HTERT RPE-1 (cell line): ENCODE data around the gene ADRA2C.
"Not testable (repeated sequence)": the region's sequence is repeated elsewhere in the genome, so short reads cannot be mapped to it uniquely, and the experiment has no call there.

Experiments used
- in situ Hi-C: fragments of 300-500 bp; cut with MboI; formaldehyde crosslinking; loops from 4 replicates; pipeline ENCODE4 v1.14.3; 2020; ENCODE audit warnings: low sequenced_read_pairs

Gene ADRA2C

DNA sequence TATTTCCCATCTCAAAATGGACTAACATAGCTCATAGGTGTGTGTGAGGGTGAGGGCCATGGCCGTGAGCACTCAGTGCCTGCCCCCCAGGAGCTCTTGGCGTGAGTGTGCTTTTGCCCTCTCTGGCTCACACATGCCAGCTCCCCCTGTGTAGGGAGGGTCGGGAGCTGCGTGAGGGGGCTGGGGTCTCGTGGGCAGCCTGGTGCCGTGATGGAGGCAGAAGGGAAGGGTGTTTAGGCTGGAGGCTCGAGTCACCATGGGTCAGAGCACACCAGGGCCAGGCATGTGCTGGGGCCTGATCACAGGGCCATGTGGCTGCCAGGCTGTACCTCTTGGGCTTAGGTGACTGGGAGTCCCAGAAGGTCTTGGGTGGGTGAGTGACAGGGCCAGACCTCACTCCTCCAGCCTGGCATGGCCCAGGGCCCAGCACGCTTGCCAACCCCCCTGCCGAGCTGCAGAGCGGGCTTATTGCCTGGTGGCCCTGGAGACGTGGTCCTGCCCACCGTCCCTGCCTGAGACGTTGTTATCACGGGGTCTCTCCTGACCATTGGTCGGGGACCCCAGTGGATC lies 44.0 kb downstream of the ADRA2C start:
- in situ Hi-C loops, result no loop called here

DNA sequence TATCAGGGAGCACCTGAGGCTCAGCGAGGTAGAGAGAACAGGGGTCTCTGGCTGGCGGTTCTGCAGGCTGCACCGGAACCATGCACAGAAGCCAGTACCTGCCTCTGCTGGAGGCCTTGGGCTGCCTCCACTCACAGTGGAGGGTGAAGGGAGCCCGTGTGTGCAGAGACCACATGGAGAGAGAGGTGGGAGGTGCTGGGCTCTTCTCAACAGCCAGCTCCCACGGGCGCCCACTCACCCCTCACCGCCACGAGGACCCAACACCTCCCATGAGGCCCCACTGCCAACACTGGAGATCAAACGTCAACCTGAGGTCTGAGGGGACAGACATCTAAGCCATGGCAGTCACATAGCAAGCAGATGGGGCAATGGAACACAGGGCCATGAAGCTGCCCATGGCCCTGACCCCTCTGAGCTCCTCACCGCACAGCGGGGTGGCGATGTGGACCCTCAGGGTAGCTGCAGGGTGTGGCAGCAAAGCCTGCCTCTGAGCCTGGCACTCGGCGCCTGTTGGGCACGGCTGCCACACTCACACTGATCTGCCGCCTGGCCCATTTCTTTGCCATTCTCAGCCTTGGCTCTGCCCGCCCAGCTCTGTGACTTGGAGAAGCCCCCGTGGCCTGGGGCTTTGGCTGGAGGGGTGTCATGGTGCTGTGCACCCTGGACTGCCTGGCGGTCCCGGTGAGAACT lies 44.8 kb downstream of the ADRA2C start:
- in situ Hi-C loops, result no loop called here

DNA sequence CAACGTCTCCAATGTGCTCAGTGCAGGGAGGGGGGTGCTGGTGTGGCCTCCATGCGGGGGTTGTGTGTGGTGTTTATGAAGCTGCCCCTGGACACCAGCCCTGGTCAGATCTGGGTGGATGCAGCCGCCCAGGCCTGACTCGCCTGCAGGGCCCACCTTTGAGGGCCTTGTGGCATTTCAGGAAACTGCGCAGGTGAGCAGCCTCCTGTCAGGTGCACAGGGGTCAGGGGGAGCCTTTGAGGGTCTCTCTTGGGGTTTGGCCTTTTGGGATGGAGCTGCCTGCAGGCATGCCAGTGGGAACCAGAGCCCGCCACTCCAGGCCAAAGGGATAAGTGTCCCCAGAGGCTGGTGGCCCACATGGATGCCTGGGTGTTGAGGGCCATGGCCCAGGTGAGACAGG lies 45.4 kb downstream of the ADRA2C start:
- in situ Hi-C loops, result no loop called here

DNA sequence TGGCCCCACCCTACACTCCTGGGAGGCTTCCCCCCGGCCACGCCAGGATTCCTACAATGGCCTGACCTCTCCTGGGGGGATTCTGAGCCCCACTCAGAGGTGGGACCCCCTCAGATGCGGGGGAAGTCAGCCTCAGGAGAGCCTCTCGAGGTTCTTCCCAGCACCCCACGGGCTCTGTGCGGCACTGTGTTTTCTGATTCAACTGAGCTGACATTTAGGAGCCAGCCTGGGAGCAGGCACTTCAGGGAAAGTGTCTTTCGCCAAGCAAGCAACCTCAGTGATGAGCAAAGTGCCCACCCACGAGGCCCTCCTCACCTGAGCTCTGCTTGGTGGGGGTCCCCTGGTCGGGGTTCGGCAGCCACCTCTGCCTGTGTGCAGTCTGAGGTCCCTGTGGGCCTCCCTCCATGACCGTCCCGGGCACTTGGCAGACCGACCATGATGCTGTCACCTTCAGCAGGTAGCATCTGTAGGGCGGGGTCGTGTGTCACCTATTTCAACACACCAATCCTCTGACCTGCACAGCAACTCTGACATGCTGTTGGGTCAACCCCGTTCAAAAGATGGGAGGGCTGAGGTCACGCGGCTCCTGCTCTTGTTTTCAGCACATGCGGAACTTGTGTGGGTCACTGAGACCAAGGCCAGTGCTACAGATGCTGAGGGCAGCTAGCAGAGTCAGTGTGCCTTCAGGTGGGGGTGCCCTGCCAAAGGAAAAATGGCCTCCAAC lies 46.2 kb downstream of the ADRA2C start:
- in situ Hi-C loops, result no loop called here

DNA sequence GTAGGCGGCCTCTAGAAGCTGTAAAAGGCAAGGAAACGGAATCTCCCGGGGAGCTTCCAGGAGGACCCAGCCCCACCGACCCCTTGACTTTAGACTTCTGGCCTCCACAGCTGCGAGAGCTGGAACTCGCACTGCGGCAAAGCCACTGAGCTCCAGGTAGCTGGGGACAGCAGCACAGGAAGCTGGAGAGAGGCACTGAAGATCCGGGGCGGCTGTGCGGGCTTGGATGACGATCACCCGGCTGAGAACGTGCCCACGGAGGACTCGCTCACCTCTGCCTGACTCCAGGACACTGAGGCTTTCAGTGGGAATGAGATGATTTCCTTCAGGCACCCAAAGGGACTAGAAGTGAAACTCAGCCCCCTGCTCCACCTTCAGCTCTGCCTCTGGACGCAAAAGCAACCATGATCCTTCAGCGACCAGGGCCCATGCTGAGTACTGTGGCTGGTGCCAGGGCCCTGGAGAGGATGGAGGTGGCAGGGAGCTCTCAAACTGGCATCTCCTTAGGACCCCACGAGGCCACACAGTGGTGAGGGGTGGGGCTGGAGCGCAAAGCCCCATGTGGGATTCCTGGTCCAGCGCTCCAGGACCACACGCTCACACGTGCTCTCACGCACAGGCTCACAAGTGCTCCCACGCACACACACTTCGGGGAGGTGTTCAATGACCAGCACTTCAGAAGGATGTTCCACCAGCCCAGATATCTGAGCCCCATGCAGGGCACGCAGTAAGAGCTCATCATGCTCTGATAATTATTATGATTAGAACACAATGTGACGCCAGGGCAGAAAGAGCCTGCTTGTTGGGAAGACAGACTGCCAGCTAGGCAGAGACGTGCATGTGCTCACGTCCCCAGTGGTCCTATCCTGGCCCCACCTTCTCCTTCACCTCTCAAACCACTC lies 47.2 kb downstream of the ADRA2C start:
- in situ Hi-C loops, result no loop called here

DNA sequence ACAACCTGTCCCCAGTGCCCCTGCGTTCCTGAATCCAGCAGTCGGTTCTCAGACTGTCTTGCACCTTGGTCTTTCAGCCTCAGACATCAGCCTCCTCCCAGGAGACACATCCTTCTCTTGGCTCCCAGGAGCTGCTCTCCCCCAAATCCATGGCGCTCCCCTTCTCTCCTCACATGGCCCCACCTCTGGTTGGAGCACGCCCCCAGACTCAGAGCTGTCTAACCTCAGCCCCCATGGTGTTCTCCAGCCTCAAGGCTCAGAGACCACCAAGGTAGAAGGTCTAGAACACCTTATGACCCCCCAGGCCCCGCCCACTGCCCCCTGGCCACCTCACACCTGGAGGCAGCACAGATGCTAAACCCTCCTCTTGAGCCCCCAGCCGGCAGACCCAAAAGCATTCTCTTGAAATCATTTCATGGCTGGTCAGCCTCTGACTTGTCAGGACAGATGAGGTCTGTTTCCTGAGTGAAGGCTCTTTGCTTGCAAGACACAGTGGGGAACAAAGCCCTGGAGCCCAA lies 47.9 kb downstream of the ADRA2C start:
- in situ Hi-C loops, result no loop called here

DNA sequence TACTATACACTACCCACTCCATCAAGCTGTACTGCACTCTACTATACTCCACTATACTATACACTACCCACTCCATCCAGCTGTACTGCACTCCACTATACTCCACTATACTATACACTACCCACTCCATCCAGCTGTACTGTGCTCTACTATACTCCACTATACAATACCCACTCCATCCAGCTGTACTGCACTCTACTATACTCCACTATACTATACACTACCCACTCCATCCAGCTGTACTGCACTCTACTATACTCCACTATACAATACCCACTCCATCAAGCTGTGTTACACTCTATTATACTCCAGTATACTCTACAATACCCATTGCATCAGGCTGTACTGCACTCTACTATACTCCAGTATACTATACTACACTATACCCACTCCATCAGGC lies 48.7 kb downstream of the ADRA2C start:
- in situ Hi-C loops, result not testable (repeated sequence)

DNA sequence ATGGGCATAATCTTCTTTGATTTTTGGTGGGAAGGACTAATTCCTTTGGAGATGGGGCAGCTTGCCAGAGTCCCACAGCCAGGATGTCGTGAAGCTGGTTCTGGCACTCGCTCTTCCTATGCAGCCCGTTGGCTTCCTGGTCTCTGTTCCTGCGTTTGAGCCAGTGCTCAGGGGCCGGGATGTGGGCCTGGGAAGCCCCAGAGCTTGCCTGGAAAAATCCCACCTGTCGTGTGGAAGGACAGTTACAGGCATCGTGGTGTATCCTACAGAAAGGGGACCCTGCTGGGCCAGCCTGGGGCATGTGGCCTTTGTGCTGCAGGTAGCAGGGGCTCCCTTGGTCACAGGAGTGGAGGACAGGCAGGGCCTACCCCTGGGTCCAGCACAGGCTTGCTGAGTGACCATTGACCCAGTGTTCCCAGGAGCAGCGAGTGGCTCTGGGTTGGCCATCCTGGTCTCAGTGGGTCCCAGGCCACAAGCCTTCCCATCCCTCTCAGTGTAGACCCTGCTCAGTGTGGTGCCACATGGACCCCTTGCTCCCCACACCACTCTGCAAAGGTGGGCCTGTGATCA lies 50.2 kb downstream of the ADRA2C start:
- in situ Hi-C loops, result no loop called here

DNA sequence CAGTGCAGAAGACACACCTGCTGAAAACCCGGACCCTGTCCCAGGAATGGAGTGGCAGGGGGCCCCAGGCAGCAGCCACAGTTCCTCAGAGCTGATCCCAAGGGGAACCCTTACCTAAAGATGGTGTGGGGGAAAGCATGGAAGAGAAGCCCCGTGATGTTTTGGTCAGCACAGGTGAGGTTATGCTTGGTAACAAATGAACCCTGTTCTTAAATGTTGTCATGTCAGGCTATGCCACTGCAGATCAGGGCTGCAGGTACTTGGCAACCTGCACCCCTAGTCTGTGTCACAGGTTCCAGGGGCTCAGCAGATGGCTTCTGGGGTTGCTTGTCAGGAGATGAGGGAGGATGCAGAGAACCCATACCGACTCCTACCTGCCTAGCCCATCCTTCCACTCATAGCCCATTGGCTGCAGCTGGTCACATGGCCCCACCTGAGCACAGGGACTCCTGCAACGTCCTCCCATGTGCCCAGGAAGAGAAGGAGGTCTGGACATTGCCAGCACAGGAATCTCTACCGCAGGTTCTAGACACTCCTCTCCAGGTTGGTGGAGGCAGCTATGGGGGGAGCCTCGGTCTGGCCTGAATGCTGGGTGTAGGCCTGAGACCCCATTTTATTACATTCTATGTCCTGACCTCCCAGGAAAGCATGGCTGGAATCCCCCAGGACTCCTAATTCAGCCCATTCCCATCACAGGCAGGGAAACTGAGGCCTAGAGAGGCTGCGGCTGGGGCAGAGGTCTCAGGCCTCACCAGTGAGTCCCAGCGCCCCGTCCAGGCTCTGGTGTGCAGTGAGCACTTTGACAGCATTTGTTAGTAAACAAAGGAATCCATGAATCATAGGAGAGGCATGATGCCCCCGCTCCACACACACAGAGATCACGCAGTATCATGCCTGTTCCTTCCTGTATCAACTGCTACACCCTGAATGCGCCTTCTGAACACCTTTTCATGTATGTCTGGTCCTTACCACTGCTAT lies 51.1 kb downstream of the ADRA2C start:
- in situ Hi-C loops, result no loop called here
